AG04450 (cell line): ENCODE measurements around the gene MEIOB. TPM values are rescaled to one million over a fixed set of nuclear protein-coding genes. Genes with fewer than 3 reads are reported as not detected.
"Not testable (repeated sequence)": the region's sequence is repeated elsewhere in the genome, so short reads cannot be mapped to it uniquely, and the experiment has no call there.

ENCODE experiments used
- CTCF ChIA-PET: fragments of 300-600, 350-600 bp; formaldehyde crosslinking; extraction: SDS; loops from one replicate; lab custom pipeline; 2022; ENCODE audit warnings: antibody characterized with exemption, inconsistent platforms; lab: Charles Lee
- POLR2A ChIA-PET: fragments of 350-600 bp; formaldehyde crosslinking; extraction: SDS; loops from one replicate; lab custom pipeline; 2021; ENCODE audit warnings: antibody characterized with exemption, inconsistent platforms; lab: Yijun Ruan, JAX
- DNase-seq: peaks from one replicate; pipeline ENCODE4 v3.0.0-alpha.2; 2011; ENCODE audit warnings: low read depth, low spot score
- H3K27ac ChIP-seq: one replicate; pipeline ENCODE4 v1.5.1; 2012; ENCODE audit warnings: low read depth, low read length, control low read depth
- H3K27me3 ChIP-seq: one replicate; pipeline ENCODE4 v1.6.0; 2012; ENCODE audit warnings: low read length; ENCODE audit not compliant: control insufficient read depth, insufficient read depth
- H3K4me3 ChIP-seq: 2 replicates; pipeline ENCODE4 v1.5.1; 2011; ENCODE audit warnings: mild to moderate bottlenecking, low read depth, low read length, control low read depth
- H3K9me3 ChIP-seq: 2 replicates; pipeline ENCODE4 v1.5.1; 2012; ENCODE audit warnings: low read length; ENCODE audit not compliant: control insufficient read depth, insufficient read depth
- polyA plus RNA-seq: library from polyadenylated mRNA; depleted of rRNA; stranded (reverse); fragments of >200 nt; gene quantifications from 2 replicates; pipeline ENCODE4 v1.2.3, GENCODE V29; 2011
- TF ChIP-seq, protein P1 (sequence below): IDR thresholded peaks from 2 replicates; pipeline ENCODE4 v1.5.1; 2011; ENCODE audit warnings: low read depth, low read length, control low read depth, inconsistent platforms

Gene MEIOB
- polyA plus RNA-seq, 1 experiment = 0.04 TPM

GRCh38 chr16:1808691-1809090 lies 63.3 kb downstream of the MEIOB start:
- POLR2A ChIA-PET = no interaction called here
- TF ChIP-seq, protein P1, sequence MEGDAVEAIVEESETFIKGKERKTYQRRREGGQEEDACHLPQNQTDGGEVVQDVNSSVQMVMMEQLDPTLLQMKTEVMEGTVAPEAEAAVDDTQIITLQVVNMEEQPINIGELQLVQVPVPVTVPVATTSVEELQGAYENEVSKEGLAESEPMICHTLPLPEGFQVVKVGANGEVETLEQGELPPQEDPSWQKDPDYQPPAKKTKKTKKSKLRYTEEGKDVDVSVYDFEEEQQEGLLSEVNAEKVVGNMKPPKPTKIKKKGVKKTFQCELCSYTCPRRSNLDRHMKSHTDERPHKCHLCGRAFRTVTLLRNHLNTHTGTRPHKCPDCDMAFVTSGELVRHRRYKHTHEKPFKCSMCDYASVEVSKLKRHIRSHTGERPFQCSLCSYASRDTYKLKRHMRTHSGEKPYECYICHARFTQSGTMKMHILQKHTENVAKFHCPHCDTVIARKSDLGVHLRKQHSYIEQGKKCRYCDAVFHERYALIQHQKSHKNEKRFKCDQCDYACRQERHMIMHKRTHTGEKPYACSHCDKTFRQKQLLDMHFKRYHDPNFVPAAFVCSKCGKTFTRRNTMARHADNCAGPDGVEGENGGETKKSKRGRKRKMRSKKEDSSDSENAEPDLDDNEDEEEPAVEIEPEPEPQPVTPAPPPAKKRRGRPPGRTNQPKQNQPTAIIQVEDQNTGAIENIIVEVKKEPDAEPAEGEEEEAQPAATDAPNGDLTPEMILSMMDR = no peak

GRCh38 chr16:1807626-1808025 lies 64.3 kb downstream of the MEIOB start:
- H3K4me3 ChIP-seq = no peak overlapping the region
- ChIA-PET CTCF (no interaction called here), POLR2A (no interaction called here)
- no peak overlapping the region for H3K27ac ChIP-seq
- H3K27me3 ChIP-seq = no peaks in the 10 kb centered on the region
- TF ChIP-seq, protein P1 = no peak
- DNase-seq = no peak
- H3K9me3 ChIP-seq = no peaks in the 10 kb centered on the region; the same call in 1 of the 2 replicates

More at GRCh38 chr16:1808691-1809090, 63.3 kb downstream of the MEIOB start:
- H3K9me3 ChIP-seq = no peaks in the 10 kb centered on the region; the same call in 1 of the 2 replicates
- no peaks in the 10 kb centered on the region for H3K27me3 ChIP-seq
- DNase-seq = no peak
- no peak overlapping the region for H3K27ac ChIP-seq
- no peak overlapping the region for H3K4me3 ChIP-seq
- CTCF ChIA-PET = no interaction called here

DNA sequence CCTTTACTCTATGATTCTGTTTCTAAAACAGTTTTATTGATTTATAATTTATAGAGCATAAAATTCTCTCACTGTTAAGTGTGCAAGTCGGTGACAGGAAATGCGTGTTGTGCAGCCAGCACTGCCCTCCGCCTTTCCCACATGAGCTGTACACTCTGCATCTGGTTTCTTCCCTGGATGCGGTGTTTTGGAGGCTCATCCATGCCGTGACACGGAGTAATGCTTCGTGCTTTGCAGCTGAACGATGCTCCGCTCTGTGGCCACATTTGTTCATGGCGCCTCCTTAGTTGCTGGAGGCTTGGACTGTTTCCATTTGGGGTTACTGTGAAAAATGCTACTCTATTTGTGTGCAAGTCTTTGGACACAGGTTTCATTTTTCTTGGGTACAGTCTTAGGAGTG lies 71.3 kb downstream of the MEIOB start:
- POLR2A ChIA-PET = no interaction called here
- DNase-seq = no peak

GRCh38 chr16:1799263-1799662 lies 72.7 kb downstream of the MEIOB start:
- H3K27me3 ChIP-seq, H3K9me3 ChIP-seq, H3K4me3 ChIP-seq, DNase-seq, H3K27ac ChIP-seq, POLR2A ChIA-PET, CTCF ChIA-PET: not testable (repeated sequence)

More for the DNA sequence above, 71.3 kb downstream of the MEIOB start:
- CTCF ChIA-PET = no interaction called here
- TF ChIP-seq, protein P1 = no peak
- Histone ChIP-seq H3K4me3 (no peak overlapping the region), H3K27ac (no peak overlapping the region), H3K9me3 (peaks cover 8% of the 10 kb centered on the region), H3K27me3 (no peaks in the 10 kb centered on the region)

GRCh38 chr16:1794908-1795666 lies 76.9 kb downstream of the MEIOB start:
- Histone ChIP-seq H3K27ac (no peak overlapping the region), H3K4me3 (no peak overlapping the region), H3K9me3 (peaks cover 8% of the 10 kb centered on the region), H3K27me3 (no peaks in the 10 kb centered on the region)
- ChIA-PET CTCF (no interaction called here), POLR2A (no interaction called here)
- no peak for DNase-seq
- TF ChIP-seq, protein P1 = no peak
